ENCODE results near the gene ZSWIM9.

DNA sequence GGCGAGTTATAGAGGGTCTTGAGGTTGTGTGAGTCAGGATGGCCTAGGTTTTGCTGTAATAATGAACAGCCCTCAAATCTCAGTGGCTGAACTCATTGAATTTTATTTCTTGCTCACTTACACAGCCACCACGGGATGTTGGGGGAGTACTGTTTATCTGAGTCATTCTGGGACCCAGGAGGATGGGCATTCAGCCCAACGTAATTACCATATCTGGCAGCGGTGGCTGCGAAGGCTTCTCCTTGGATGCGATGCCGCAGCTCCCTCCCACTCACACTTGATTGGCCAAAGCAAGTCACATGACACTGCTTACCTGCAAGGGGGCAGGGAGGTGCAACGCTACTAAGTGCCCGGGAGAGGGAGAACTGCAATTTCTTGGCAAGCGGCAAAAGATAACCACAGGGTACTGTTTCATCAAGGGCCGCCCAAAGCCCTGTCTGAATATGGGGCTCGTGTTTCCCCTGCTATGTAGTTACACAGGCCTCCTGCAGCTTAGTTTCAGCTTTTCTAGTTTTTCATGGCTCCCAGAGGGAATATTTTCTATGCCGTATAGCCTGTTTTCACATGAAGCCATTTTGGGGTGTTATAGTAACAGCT, 19.9 kb downstream of the ZSWIM9 start:
- peak in 5 of 6 experiments; percentile 16 to 57 (median 30) for TF ChIP-seq CTCF (IDR thresholded peaks at IDR 0.05)
- TF ChIP-seq POLR2AphosphoS5 (IDR thresholded peaks at IDR 0.05), result no peak
- TF ChIP-seq POLR2A (IDR thresholded peaks at IDR 0.05), result no peak

All from upper lobe of left lung (tissue), 4 donors.